HG03558 (cell line): ENCODE results near the gene FAH.
"Not testable (repeated sequence)": the region's sequence is repeated elsewhere in the genome, so short reads cannot be mapped to it uniquely, and the experiment has no call there.

ENCODE experiments used
- ATAC-seq: cut with Tn5 transposase; IDR thresholded peaks from one replicate; pipeline ENCODE4 v1.9.1; 2021; ENCODE audit warnings: moderate number of reproducible peaks; ENCODE audit not compliant: unreplicated experiment; ENCODE audit errors: extremely low read depth

Gene FAH

GRCh38 chr15:80152896-80153876 lies at the start of gene FAH:
Gene FAH (plus strand): TSS chr15:80152999. CDS start chr15:80153055, 56 bp downstream.
- ATAC-seq: no peak

DNA sequence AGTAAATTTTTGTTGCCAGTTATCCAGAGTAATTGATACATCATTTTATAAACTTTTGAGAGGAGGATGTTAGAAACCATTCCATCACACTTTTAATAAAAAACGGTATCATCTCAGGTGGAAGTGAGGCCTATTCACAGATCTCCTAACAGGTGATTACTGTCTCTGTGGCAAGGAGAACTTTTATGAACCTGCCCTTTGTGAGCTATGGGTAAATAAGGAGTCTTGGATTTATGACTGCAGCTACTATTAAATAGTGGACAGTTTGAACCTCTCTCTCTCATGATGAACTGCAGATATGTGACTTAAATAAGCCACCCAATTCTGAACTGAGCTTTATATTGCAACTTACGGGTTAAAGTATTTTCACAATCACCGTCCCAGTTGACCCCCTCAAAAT lies 47.6 kb upstream of the FAH start:
- ATAC-seq: no peak

- ATAC-seq: no peak
Measured at GRCh38 chr15:80105595-80105994, 47.2 kb upstream of the FAH start.

- ATAC-seq: no peak
Measured at GRCh38 chr15:80106051-80106450, 46.7 kb upstream of the FAH start.

- no peak for ATAC-seq
Measured at GRCh38 chr15:80107204-80107603, 45.6 kb upstream of the FAH start.

DNA sequence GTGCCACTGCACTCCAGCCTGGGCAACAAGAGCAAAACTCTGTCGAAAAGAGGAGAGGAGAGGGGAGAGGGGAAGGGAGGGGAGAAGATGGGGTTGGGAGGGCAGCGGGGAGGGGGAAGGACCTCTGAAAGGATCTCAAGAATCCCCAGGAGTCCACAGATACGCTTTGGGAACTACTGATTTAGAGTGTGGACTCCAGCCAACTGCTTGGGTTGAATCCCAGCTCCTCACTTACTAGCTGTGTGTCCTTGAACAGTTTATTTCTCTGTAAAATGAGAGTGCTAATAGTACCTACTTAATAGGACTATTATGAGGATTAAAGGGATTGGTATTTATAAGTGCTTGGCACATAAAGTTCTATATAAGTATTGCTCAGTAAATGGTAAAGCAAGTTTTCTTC lies 45.0 kb upstream of the FAH start:
- ATAC-seq: no peak

DNA sequence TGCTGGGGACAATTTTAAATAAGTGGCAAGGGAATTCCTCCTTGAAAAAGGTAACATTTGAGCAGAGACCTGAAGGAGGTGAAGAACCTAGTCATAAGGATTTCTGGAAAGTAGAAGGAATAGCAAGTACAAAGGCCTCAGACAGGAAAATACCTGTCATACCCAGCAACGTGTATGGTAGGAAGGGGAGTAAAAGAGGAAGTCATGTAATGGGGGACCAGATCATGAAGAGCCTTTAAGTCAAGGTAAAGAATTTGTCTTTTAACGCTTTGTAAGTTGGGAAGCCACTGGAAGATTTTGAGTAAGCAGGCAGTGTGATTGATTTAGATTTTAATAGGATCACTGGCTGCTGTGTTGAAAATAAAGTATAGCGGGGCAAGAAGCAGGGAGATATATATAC lies 43.4 kb upstream of the FAH start:
- no peak for ATAC-seq

GRCh38 chr15:80110920-80111319 lies 41.9 kb upstream of the FAH start:
- no peak for ATAC-seq

DNA sequence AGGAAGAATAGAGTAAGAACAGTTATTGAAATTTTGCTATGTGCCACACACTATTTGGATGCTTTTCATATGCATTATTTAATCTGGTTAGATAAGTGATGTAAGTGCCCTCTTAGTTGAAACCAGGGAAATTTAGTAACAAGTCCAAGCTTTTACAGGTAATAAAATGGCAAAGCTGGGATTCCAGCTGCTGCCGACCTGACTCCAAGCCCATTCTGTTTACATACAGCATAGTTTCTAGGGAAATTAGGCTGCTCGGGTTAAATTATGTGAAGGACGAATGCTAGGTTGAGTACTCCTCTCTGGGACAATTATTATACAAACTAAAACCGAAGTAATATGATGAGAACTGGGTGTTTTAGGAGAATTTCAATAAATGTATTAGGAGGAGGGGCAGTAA lies 38.7 kb upstream of the FAH start:
- no peak for ATAC-seq

- no peak for ATAC-seq
Measured at GRCh38 chr15:80115021-80115420, 37.8 kb upstream of the FAH start.

GRCh38 chr15:80118956-80119355 lies 33.8 kb upstream of the FAH start:
- ATAC-seq: no peak

DNA sequence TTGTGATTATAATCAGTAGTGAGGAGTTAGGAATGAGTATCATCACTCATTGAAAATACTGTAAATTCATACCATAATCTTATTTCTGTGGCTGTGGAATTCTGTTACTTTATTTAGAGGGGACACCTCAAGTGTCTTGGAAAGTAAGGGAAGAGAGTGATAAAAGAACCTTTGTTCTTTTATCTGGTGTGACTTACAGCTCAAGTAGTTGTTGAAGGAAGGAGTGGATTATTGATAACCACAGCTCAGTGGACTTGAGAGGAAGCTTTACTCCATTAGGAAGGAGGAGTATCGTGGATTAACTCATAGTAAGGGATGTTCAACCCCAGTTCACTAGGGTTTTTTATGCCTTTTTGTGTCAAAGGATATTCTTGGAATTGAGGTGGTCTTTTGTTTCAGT lies 32.2 kb upstream of the FAH start:
- ATAC-seq: no peak

DNA sequence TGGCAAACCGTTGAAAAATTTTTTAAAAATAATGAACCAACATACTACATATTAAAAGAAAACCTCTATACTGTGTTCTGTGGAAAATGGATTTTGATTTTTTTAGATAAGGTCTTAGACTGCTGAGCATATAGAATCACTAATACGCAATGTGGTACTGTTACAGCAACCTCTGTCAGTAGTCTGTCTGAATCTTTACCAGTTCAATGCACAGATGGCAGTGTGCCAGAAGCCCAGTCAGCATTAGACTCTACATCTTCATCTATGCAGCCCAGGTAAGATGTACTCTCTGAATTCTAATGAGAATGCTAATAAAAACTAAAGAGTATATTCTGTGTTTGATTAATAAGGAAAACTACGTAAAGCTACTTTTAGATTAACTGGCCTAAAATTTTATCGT lies 31.3 kb upstream of the FAH start:
- ATAC-seq: no peak

DNA sequence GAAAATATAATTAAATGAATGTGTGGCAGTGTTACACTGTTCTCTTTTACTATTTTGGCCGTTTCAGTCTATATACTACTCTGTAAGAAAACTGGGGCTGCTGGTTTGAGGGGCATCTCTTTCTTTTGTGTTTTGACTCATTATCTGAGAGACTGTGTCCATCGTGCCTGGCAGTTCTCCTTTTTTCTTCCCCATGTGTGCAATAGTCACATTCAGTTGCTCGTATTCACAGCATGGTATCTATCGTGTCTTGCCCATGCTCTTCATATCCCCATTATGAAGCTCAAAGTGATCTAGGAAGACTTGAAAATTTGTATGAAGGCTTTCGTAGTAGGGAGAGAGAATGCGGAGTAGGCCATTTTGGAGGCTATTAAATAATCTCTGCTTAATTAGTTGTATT lies 29.8 kb upstream of the FAH start:
- ATAC-seq: no peak

GRCh38 chr15:80127253-80127652 lies 25.5 kb upstream of the FAH start:
- not testable (repeated sequence) for ATAC-seq

DNA sequence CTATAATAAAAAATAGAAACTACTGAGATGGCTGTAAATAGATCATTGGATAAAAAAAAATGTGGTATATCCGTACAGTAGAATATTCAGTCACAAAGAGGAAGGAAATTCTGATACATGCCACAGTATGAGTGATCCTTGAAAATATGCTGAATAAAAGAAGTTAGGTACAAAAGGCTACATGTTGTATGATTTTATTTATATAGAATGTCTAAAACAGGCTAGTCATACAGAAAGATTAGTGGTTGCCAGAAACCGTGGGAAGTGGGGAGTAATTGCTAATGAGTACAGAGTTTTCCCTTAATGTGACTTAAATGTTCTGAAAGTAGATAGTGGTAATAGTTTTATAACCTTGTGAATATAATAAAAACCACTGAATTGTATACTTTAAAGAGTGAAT lies 24.9 kb upstream of the FAH start:
- ATAC-seq: no peak

- no peak for ATAC-seq
Measured at GRCh38 chr15:80132382-80132781, 20.4 kb upstream of the FAH start.

DNA sequence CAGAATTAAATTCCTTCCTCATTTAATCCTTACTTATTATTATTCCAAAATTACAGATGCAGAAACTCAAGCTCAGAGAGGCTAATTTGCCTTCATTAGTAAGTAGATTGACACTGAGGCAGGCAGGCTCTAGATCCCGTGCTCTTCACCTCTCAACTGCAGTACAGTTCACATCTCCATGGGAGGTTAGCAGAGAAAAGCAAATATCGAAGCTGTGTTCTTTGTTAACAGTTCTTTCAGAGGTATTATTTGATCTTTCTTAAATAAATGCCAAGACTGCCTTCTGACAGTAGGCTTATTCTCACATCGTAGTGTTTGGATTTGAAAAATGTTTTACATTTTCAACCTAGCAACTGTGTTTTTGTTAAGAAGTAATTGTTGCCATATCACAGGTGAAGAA lies 15.9 kb upstream of the FAH start:
- no peak for ATAC-seq

DNA sequence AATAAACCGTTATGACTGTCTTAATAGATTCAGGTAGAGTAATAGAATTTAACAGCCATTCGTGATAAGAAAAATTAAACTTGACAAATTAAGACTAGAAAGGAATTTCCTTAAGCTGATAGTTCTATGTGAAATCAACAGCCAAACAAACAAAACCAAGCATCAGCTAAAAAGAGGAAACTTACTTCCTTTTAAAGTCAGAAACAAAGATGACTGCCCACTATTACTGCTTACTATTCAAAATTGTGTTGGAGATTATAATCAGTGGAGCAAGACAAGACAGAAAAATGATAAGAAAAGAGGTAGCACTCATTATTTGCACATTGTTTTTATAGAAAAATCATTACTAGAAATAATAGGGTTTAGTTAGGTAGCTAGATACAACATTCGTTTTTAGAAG lies 13.8 kb upstream of the FAH start:
- no peak for ATAC-seq

DNA sequence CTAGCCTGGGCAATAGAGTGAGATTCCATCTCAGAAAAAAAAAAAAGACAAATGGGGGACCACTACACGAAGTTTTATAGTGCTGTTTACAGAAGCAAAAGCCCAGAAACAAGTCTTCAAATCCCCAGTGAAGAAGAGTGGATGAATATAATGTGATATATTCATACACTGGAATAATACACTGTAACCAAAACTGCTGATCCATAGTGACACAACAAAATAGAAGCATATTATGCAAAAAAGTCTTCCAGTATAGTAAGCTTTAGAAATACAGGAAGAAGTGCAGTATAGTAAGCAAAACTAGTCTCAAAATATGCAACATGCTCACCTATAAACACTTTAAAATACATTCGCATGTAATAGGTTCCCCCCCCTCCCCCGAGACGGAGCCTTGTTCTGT lies 11.9 kb upstream of the FAH start:
- ATAC-seq: no peak

- ATAC-seq: no peak
Measured at GRCh38 chr15:80141916-80142598, 10.7 kb upstream of the FAH start.

DNA sequence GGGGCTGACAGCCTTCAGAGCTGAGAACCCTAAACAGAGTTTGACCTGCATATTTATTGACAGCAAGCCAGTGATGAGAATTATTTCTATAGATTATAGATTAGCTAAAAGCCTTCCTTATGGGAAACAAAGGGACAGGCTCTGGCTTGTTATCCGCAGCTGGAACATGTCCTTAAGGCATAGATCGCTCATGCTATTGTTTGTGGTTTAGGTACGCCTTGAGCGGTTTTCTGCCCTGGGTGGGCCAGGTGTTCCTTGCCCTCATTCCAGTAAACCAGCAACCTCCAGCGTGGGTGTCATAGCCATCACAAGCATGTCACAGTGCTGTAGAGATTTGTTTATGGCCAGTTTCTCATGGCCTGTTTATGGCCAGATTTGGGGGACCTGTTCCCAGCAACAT lies 10.2 kb upstream of the FAH start:
- no peak for ATAC-seq
